HG03175 (cell line): ENCODE measurements around the gene CHST8.

Experiments used
- ATAC-seq: cut with Tn5 transposase; IDR thresholded peaks from one replicate; pipeline ENCODE4 v1.9.1; 2021; ENCODE audit warnings: mild to moderate bottlenecking, moderate library complexity; ENCODE audit not compliant: unreplicated experiment

CHST8 gene

GRCh38 chr19:33780746-33781145 lies 159.0 kb downstream of the CHST8 start:
- ATAC-seq = no peak

GRCh38 chr19:33781415-33781935 lies 159.7 kb downstream of the CHST8 start:
- no peak for ATAC-seq

- ATAC-seq = no peak
Measured at GRCh38 chr19:33781996-33782395, 160.2 kb downstream of the CHST8 start.

- no peak for ATAC-seq
Measured at GRCh38 chr19:33784432-33784831, 162.7 kb downstream of the CHST8 start.

- no peak for ATAC-seq
Measured at GRCh38 chr19:33785795-33786194, 164.0 kb downstream of the CHST8 start.

GRCh38 chr19:33788676-33789075 lies 166.9 kb downstream of the CHST8 start:
- no peak for ATAC-seq

GRCh38 chr19:33789344-33789743 lies 167.6 kb downstream of the CHST8 start:
- ATAC-seq = no peak

- no peak for ATAC-seq
Measured at GRCh38 chr19:33794683-33795369, 173.1 kb downstream of the CHST8 start.

- ATAC-seq = no peak
Measured at GRCh38 chr19:33795370-33796163, 173.8 kb downstream of the CHST8 start.

- ATAC-seq = no peak
Measured at GRCh38 chr19:33796164-33796875, 174.6 kb downstream of the CHST8 start, which contains the start of gene KCTD15. Gene KCTD15 (plus strand): TSS chr19:33796870. CDS start chr19:33800455, 3,585 bp downstream.

GRCh38 chr19:33797802-33798671 lies 176.3 kb downstream of the CHST8 start:
- ATAC-seq = no peak

- ATAC-seq = no peak
Measured at GRCh38 chr19:33798681-33799111, 176.9 kb downstream of the CHST8 start.

- no peak for ATAC-seq
Measured at GRCh38 chr19:33799476-33799875, 177.7 kb downstream of the CHST8 start.

- ATAC-seq = no peak
Measured at GRCh38 chr19:33800012-33800680, 178.4 kb downstream of the CHST8 start.

GRCh38 chr19:33801411-33801810 lies 179.7 kb downstream of the CHST8 start:
- no peak for ATAC-seq

- no peak for ATAC-seq
Measured at GRCh38 chr19:33802001-33802400, 180.2 kb downstream of the CHST8 start.

- no peak for ATAC-seq
Measured at GRCh38 chr19:33802801-33803200, 181.0 kb downstream of the CHST8 start.

- ATAC-seq = no peak
Measured at GRCh38 chr19:33803383-33803782, 181.6 kb downstream of the CHST8 start.

GRCh38 chr19:33804021-33804799 lies 182.5 kb downstream of the CHST8 start:
- ATAC-seq = no peak
